Measurements from ENCODE around the gene MLH3.

MLH3 gene

GRCh38 chr14:74965486-74966153 lies 85.6 kb downstream of the MLH3 start:
- no peak for DNase-seq (ENCODE audit: low read depth in 3 of 3)

GRCh38 chr14:74964787-74965485 lies 86.3 kb downstream of the MLH3 start:
- no peak for DNase-seq (ENCODE audit: low read depth in 3 of 3)

Data from stimulated activated CD4-positive, alpha-beta T cell treated with anti-CD3 and anti-CD28 coated beads, TNF-alpha, amount 100 ng/mL, for 48 hours (primary cell).